GM21619 (cell line): ENCODE data around the gene SLC16A2.
A peak's percentile ranks its signal among the peaks of the same experiment; 100 is the strongest.

Experiments used
- ATAC-seq: cut with Tn5 transposase; IDR thresholded peaks from one replicate; pipeline ENCODE4 v1.9.1; 2021; ENCODE audit not compliant: unreplicated experiment

Gene SLC16A2

GRCh38 chrX:74421036-74421739 lies at the start of gene SLC16A2:
TSS of gene SLC16A2 (plus strand) at chrX:74421493. CDS start at chrX:74421638, 145 bp downstream.
- ATAC-seq, result no peak

- ATAC-seq, result no peak
These were observed 49.0 kb upstream of the SLC16A2 start for GRCh38 chrX:74372272-74372671.

- no peak for ATAC-seq
These were observed 44.0 kb upstream of the SLC16A2 start for GRCh38 chrX:74377282-74377681.

- ATAC-seq, result peak; percentile 50
These were observed 38.7 kb upstream of the SLC16A2 start for GRCh38 chrX:74382613-74383012.

- ATAC-seq, result no peak
These were observed 37.7 kb upstream of the SLC16A2 start for GRCh38 chrX:74383611-74384010.

GRCh38 chrX:74389016-74389722 lies 32.1 kb upstream of the SLC16A2 start:
- no peak for ATAC-seq

- no peak for ATAC-seq
These were observed 25.7 kb upstream of the SLC16A2 start for GRCh38 chrX:74395556-74395955.

GRCh38 chrX:74405973-74406489 lies 15.3 kb upstream of the SLC16A2 start:
- no peak for ATAC-seq

- no peak for ATAC-seq
These were observed 13.0 kb upstream of the SLC16A2 start for GRCh38 chrX:74408304-74408703.

- ATAC-seq, result no peak
These were observed 1.5 kb upstream of the SLC16A2 start for GRCh38 chrX:74419864-74420195.

- no peak for ATAC-seq
These were observed 877 bp upstream of the SLC16A2 start for GRCh38 chrX:74420196-74421035.

- ATAC-seq, result no peak
These were observed 553 bp downstream of the SLC16A2 start for GRCh38 chrX:74421740-74422352.

GRCh38 chrX:74422576-74423288 lies 1.4 kb downstream of the SLC16A2 start:
- no peak for ATAC-seq

- no peak for ATAC-seq
These were observed 2.2 kb downstream of the SLC16A2 start for GRCh38 chrX:74423289-74423998.

- ATAC-seq, result no peak
These were observed 4.8 kb downstream of the SLC16A2 start for GRCh38 chrX:74426071-74426470.

- no peak for ATAC-seq
These were observed 5.3 kb downstream of the SLC16A2 start for GRCh38 chrX:74426615-74427014.

GRCh38 chrX:74431797-74432196 lies 10.5 kb downstream of the SLC16A2 start:
- ATAC-seq, result no peak

- ATAC-seq, result no peak
These were observed 13.0 kb downstream of the SLC16A2 start for GRCh38 chrX:74434336-74434735.

- no peak for ATAC-seq
These were observed 16.2 kb downstream of the SLC16A2 start for GRCh38 chrX:74437530-74437929.

- no peak for ATAC-seq
These were observed 17.5 kb downstream of the SLC16A2 start for GRCh38 chrX:74438764-74439163.
